ENCODE measurements around the gene PPIF.

GRCh38 chr10:79380946-79381721 lies 33.9 kb downstream of the PPIF start:
- TF ChIP-seq CTCF (IDR thresholded peaks at IDR 0.05; ENCODE audit: low read depth, low read length, poor library complexity, severe bottlenecking) (no peak), EZH2phosphoT487 (IDR thresholded peaks at IDR 0.05; ENCODE audit: borderline replicate concordance, low read length) (no peak)
